HL-60 (cell line): ENCODE results near the gene SLC38A9.

Experiments
- DNase-seq, 2 experiments: peaks; one replicate each; pipeline ENCODE4 v3.0.0-alpha.2; 2010 to 2020; ENCODE audit warnings: low read depth in 1 of 2, low spot score in 1 of 2
- H3K27ac ChIP-seq: fragments of 250-450 bp; sonication (Bioruptor Pico); replicated peaks from 2 replicates; pipeline ENCODE4 v1.5.1; 2020; ENCODE audit warnings: mild to moderate bottlenecking, moderate library complexity
- H3K27me3 ChIP-seq: fragments of 250-450 bp; sonication (Bioruptor Pico); 2 replicates; pipeline ENCODE4 v1.5.1; 2021; ENCODE audit warnings: mild to moderate bottlenecking, moderate library complexity; ENCODE audit not compliant: insufficient read depth, poor library complexity, severe bottlenecking
- H3K4me3 ChIP-seq: replicated peaks from 2 replicates; pipeline ENCODE4 v1.5.1; 2011; ENCODE audit warnings: mild to moderate bottlenecking, control low read depth, low read length; ENCODE audit not compliant: insufficient read depth
- GABPA ChIP-seq: IDR thresholded peaks from 2 replicates; pipeline ENCODE4 v1.6.1; 2012; ENCODE audit warnings: low read depth
- POLR2AphosphoS5 ChIP-seq: IDR thresholded peaks from 2 replicates; pipeline ENCODE4 v1.6.1; 2012; ENCODE audit warnings: low read depth
- REST ChIP-seq: IDR thresholded peaks from 2 replicates; pipeline ENCODE4 v1.6.1; 2012; ENCODE audit warnings: low read depth; ENCODE audit not compliant: insufficient replicate concordance
- SPI1 ChIP-seq: IDR thresholded peaks from 2 replicates; pipeline ENCODE4 v1.6.1; 2012; ENCODE audit warnings: low read depth, mild to moderate bottlenecking, borderline replicate concordance
- TF ChIP-seq, protein P1 (sequence below): IDR thresholded peaks from one replicate; pipeline ENCODE4 v1.5.1; 2011; ENCODE audit warnings: low read length, control low read depth, inconsistent platforms; ENCODE audit not compliant: insufficient read depth

Gene SLC38A9

GRCh38 chr5:55577353-55578060 lies 134.6 kb downstream of the SLC38A9 start:
- no peaks in the 10 kb centered on the region for H3K27me3 ChIP-seq
- TF ChIP-seq, protein P1, sequence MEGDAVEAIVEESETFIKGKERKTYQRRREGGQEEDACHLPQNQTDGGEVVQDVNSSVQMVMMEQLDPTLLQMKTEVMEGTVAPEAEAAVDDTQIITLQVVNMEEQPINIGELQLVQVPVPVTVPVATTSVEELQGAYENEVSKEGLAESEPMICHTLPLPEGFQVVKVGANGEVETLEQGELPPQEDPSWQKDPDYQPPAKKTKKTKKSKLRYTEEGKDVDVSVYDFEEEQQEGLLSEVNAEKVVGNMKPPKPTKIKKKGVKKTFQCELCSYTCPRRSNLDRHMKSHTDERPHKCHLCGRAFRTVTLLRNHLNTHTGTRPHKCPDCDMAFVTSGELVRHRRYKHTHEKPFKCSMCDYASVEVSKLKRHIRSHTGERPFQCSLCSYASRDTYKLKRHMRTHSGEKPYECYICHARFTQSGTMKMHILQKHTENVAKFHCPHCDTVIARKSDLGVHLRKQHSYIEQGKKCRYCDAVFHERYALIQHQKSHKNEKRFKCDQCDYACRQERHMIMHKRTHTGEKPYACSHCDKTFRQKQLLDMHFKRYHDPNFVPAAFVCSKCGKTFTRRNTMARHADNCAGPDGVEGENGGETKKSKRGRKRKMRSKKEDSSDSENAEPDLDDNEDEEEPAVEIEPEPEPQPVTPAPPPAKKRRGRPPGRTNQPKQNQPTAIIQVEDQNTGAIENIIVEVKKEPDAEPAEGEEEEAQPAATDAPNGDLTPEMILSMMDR: no peak
- TF ChIP-seq SPI1 (no peak), POLR2AphosphoS5 (no peak), REST (no peak), GABPA (no peak)
- DNase-seq: no peak
- no peak overlapping the region for H3K4me3 ChIP-seq
- H3K27ac ChIP-seq: no peak overlapping the region

- Histone ChIP-seq H3K27ac (peak overlapping the region; percentile 34), H3K27me3 (no peaks in the 10 kb centered on the region), H3K4me3 (no peak overlapping the region)
- TF ChIP-seq SPI1: no peak
- TF ChIP-seq POLR2AphosphoS5: no peak
- TF ChIP-seq GABPA: no peak
- TF ChIP-seq, protein P1: no peak
- no peak for TF ChIP-seq REST
- no peak for DNase-seq
Observed at GRCh38 chr5:55576661-55577060, 135.5 kb downstream of the SLC38A9 start.
